GM12891 (cell line): ENCODE measurements around the gene RBL2.

Experiments
- POLR2A ChIP-seq: IDR thresholded peaks from 2 replicates; pipeline ENCODE4 v1.6.1; 2011; ENCODE audit warnings: low read depth, low read length, control low read depth
- POLR2AphosphoS5 ChIP-seq: IDR thresholded peaks from 2 replicates; pipeline ENCODE4 v1.6.1; 2011; ENCODE audit warnings: low read depth, low read length, control low read depth
- POU2F2 ChIP-seq: IDR thresholded peaks from 2 replicates; pipeline ENCODE4 v1.6.1; 2011; ENCODE audit warnings: low read depth, mild to moderate bottlenecking, control low read depth, low read length, moderate library complexity
- SPI1 ChIP-seq: IDR thresholded peaks from 2 replicates; pipeline ENCODE4 v1.6.1; 2011; ENCODE audit warnings: low read depth, low read length, control low read depth
- TAF1 ChIP-seq: IDR thresholded peaks from 2 replicates; pipeline ENCODE4 v1.6.1; 2011; ENCODE audit warnings: low read depth, low read length, control low read depth

GRCh38 chr16:53433509-53433908, 762 bp upstream of the RBL2 start:
- no peak for TF ChIP-seq POLR2AphosphoS5
- no peak for TF ChIP-seq SPI1
- TF ChIP-seq POLR2A, result no peak
- TF ChIP-seq TAF1, result no peak
- no peak for TF ChIP-seq POU2F2
